ENCODE data around the gene KCNAB1.
A peak's percentile ranks its signal among the peaks of the same experiment; 100 is the strongest.
"Not testable (repeated sequence)": the region's sequence is repeated elsewhere in the genome, so short reads cannot be mapped to it uniquely, and the experiment has no call there.

The KCNAB1 gene

GRCh38 chr3:156260331-156260730 is 140.0 kb downstream of the KCNAB1 start:
- no CpG with 5 or more reads among the region's 1 CpG for WGBS (ENCODE audit: insufficient coverage, insufficient read length)
- no peak overlapping the region for H3K27ac ChIP-seq (ENCODE audit: low read length)
- DNase-seq (ENCODE audit: low read depth, low spot score): no peak

GRCh38 chr3:156264771-156265170 is 144.4 kb downstream of the KCNAB1 start:
- no CpG with 5 or more reads among the region's 1 CpG for WGBS (ENCODE audit: insufficient coverage, insufficient read length)
- no peaks in the 10 kb centered on the region for H3K27me3 ChIP-seq (ENCODE audit: control insufficient read depth, insufficient read depth, low read length)
- no peaks in the 10 kb centered on the region for H3K9me3 ChIP-seq (ENCODE audit: control insufficient read depth, insufficient read depth, low read length)
- no peaks in the 10 kb centered on the region for H3K36me3 ChIP-seq (ENCODE audit: control insufficient read depth, insufficient read depth, low read length)
- DNase-seq (ENCODE audit: low read depth, low spot score): no peak
- H3K27ac ChIP-seq (ENCODE audit: low read length): no peak overlapping the region
- no peak overlapping the region for H3K4me3 ChIP-seq (ENCODE audit: low read length)
- no peaks in the 10 kb centered on the region for H3K4me1 ChIP-seq (ENCODE audit: control insufficient read depth, insufficient read depth, low read length)

More at GRCh38 chr3:156260331-156260730, 140.0 kb downstream of the KCNAB1 start:
- no peaks in the 10 kb centered on the region for H3K4me1 ChIP-seq (ENCODE audit: control insufficient read depth, insufficient read depth, low read length)
- H3K4me3 ChIP-seq (ENCODE audit: low read length): no peak overlapping the region
- H3K27me3 ChIP-seq (ENCODE audit: control insufficient read depth, insufficient read depth, low read length): no peaks in the 10 kb centered on the region
- no peaks in the 10 kb centered on the region for H3K36me3 ChIP-seq (ENCODE audit: control insufficient read depth, insufficient read depth, low read length)
- no peaks in the 10 kb centered on the region for H3K9me3 ChIP-seq (ENCODE audit: control insufficient read depth, insufficient read depth, low read length)

GRCh38 chr3:156271508-156271907 is 151.1 kb downstream of the KCNAB1 start:
- WGBS (ENCODE audit: insufficient coverage, insufficient read length): no CpG with 5 or more reads among the region's 3 CpGs
- Histone ChIP-seq H3K36me3 (ENCODE audit: control insufficient read depth, insufficient read depth, low read length) (no peaks in the 10 kb centered on the region), H3K27ac (ENCODE audit: low read length) (no peak overlapping the region), H3K9me3 (ENCODE audit: control insufficient read depth, insufficient read depth, low read length) (no peaks in the 10 kb centered on the region), H3K4me3 (ENCODE audit: low read length) (no peak overlapping the region), H3K27me3 (ENCODE audit: control insufficient read depth, insufficient read depth, low read length) (no peaks in the 10 kb centered on the region), H3K4me1 (ENCODE audit: control insufficient read depth, insufficient read depth, low read length) (no peaks in the 10 kb centered on the region)
- DNase-seq (ENCODE audit: low read depth, low spot score): no peak

- Histone ChIP-seq H3K4me1 (ENCODE audit: control insufficient read depth, insufficient read depth, low read length) (no peaks in the 10 kb centered on the region), H3K36me3 (ENCODE audit: control insufficient read depth, insufficient read depth, low read length) (no peaks in the 10 kb centered on the region), H3K27ac (ENCODE audit: low read length) (no peak overlapping the region), H3K9me3 (ENCODE audit: control insufficient read depth, insufficient read depth, low read length) (no peaks in the 10 kb centered on the region), H3K27me3 (ENCODE audit: control insufficient read depth, insufficient read depth, low read length) (no peaks in the 10 kb centered on the region), H3K4me3 (ENCODE audit: low read length) (no peak overlapping the region)
- no peak for DNase-seq (ENCODE audit: low read depth, low spot score)
- WGBS (ENCODE audit: insufficient coverage, insufficient read length): no CpG with 5 or more reads among the region's 7 CpGs
Observed at GRCh38 chr3:156271995-156272719, 151.8 kb downstream of the KCNAB1 start.

GRCh38 chr3:156273111-156273694 is 152.8 kb downstream of the KCNAB1 start:
- DNase-seq (ENCODE audit: low read depth, low spot score): no peak
- no CpG with 5 or more reads among the region's 6 CpGs for WGBS (ENCODE audit: insufficient coverage, insufficient read length)

GRCh38 chr3:156274791-156275190 is 154.4 kb downstream of the KCNAB1 start:
- no peak for DNase-seq (ENCODE audit: low read depth, low spot score)

More at GRCh38 chr3:156273111-156273694, 152.8 kb downstream of the KCNAB1 start:
- Histone ChIP-seq H3K4me1 (ENCODE audit: control insufficient read depth, insufficient read depth, low read length) (no peaks in the 10 kb centered on the region), H3K36me3 (ENCODE audit: control insufficient read depth, insufficient read depth, low read length) (no peaks in the 10 kb centered on the region), H3K9me3 (ENCODE audit: control insufficient read depth, insufficient read depth, low read length) (no peaks in the 10 kb centered on the region), H3K4me3 (ENCODE audit: low read length) (no peak overlapping the region), H3K27me3 (ENCODE audit: control insufficient read depth, insufficient read depth, low read length) (no peaks in the 10 kb centered on the region), H3K27ac (ENCODE audit: low read length) (no peak overlapping the region)

GRCh38 chr3:156284637-156285036 is 164.3 kb downstream of the KCNAB1 start:
- WGBS (ENCODE audit: insufficient coverage, insufficient read length): no CpG with 5 or more reads among the region's 24 CpGs
- not testable (repeated sequence) for DNase-seq (ENCODE audit: low read depth, low spot score); H3K36me3 ChIP-seq (ENCODE audit: control insufficient read depth, insufficient read depth, low read length); H3K27ac ChIP-seq (ENCODE audit: low read length); H3K9me3 ChIP-seq (ENCODE audit: control insufficient read depth, insufficient read depth, low read length); H3K4me3 ChIP-seq (ENCODE audit: low read length); H3K27me3 ChIP-seq (ENCODE audit: control insufficient read depth, insufficient read depth, low read length); H3K4me1 ChIP-seq (ENCODE audit: control insufficient read depth, insufficient read depth, low read length)

More at GRCh38 chr3:156274791-156275190, 154.4 kb downstream of the KCNAB1 start:
- H3K9me3 ChIP-seq (ENCODE audit: control insufficient read depth, insufficient read depth, low read length): no peaks in the 10 kb centered on the region
- no CpG with 5 or more reads among the region's 2 CpGs for WGBS (ENCODE audit: insufficient coverage, insufficient read length)
- no peaks in the 10 kb centered on the region for H3K36me3 ChIP-seq (ENCODE audit: control insufficient read depth, insufficient read depth, low read length)
- H3K4me3 ChIP-seq (ENCODE audit: low read length): no peak overlapping the region
- no peaks in the 10 kb centered on the region for H3K4me1 ChIP-seq (ENCODE audit: control insufficient read depth, insufficient read depth, low read length)
- H3K27ac ChIP-seq (ENCODE audit: low read length): no peak overlapping the region
- H3K27me3 ChIP-seq (ENCODE audit: control insufficient read depth, insufficient read depth, low read length): no peaks in the 10 kb centered on the region

GRCh38 chr3:156285626-156286025 is 165.2 kb downstream of the KCNAB1 start:
- Histone ChIP-seq H3K27me3 (ENCODE audit: control insufficient read depth, insufficient read depth, low read length) (peaks cover 3% of the 10 kb centered on the region; the same call in 1 of the 2 replicates), H3K4me1 (ENCODE audit: control insufficient read depth, insufficient read depth, low read length) (no peaks in the 10 kb centered on the region), H3K4me3 (ENCODE audit: low read length) (no peak overlapping the region), H3K36me3 (ENCODE audit: control insufficient read depth, insufficient read depth, low read length) (no peaks in the 10 kb centered on the region), H3K9me3 (ENCODE audit: control insufficient read depth, insufficient read depth, low read length) (no peaks in the 10 kb centered on the region), H3K27ac (ENCODE audit: low read length) (no peak overlapping the region)
- DNase-seq (ENCODE audit: low read depth, low spot score): no peak
- no CpG with 5 or more reads among the region's 2 CpGs for WGBS (ENCODE audit: insufficient coverage, insufficient read length)

GRCh38 chr3:156290924-156291271 is 170.5 kb downstream of the KCNAB1 start:
- peaks cover 19% of the 10 kb centered on the region; the same call in 1 of the 2 replicates for H3K27me3 ChIP-seq (ENCODE audit: control insufficient read depth, insufficient read depth, low read length)
- no peak overlapping the region for H3K27ac ChIP-seq (ENCODE audit: low read length)
- peak overlapping the region; percentile 18; the same call in 1 of the 2 replicates for H3K4me3 ChIP-seq (ENCODE audit: low read length)
- DNase-seq (ENCODE audit: low read depth, low spot score): no peak
- no peaks in the 10 kb centered on the region for H3K4me1 ChIP-seq (ENCODE audit: control insufficient read depth, insufficient read depth, low read length)
- no CpG with 5 or more reads among the region's 11 CpGs for WGBS (ENCODE audit: insufficient coverage, insufficient read length)
- no peaks in the 10 kb centered on the region for H3K9me3 ChIP-seq (ENCODE audit: control insufficient read depth, insufficient read depth, low read length)
- H3K36me3 ChIP-seq (ENCODE audit: control insufficient read depth, insufficient read depth, low read length): no peaks in the 10 kb centered on the region

GRCh38 chr3:156291272-156292123 is 171.1 kb downstream of the KCNAB1 start:
- WGBS (ENCODE audit: insufficient coverage, insufficient read length): no CpG with 5 or more reads among the region's 51 CpGs
- Histone ChIP-seq H3K27ac (ENCODE audit: low read length) (no peak overlapping the region), H3K9me3 (ENCODE audit: control insufficient read depth, insufficient read depth, low read length) (no peaks in the 10 kb centered on the region), H3K36me3 (ENCODE audit: control insufficient read depth, insufficient read depth, low read length) (no peaks in the 10 kb centered on the region), H3K4me3 (ENCODE audit: low read length) (peak overlapping the region; percentile 18; the same call in 1 of the 2 replicates), H3K4me1 (ENCODE audit: control insufficient read depth, insufficient read depth, low read length) (no peaks in the 10 kb centered on the region), H3K27me3 (ENCODE audit: control insufficient read depth, insufficient read depth, low read length) (peaks cover 19% of the 10 kb centered on the region; the same call in 1 of the 2 replicates)
- no peak for DNase-seq (ENCODE audit: low read depth, low spot score)
